ENCODE results near the gene CNN1. TPM values are rescaled to one million over a fixed set of nuclear protein-coding genes. Genes with fewer than 3 reads are reported as not detected.

CNN1 gene
- total RNA-seq, 1 donor from 2014 or later: 477 TPM

- no peak for DNase-seq (ENCODE audit: low spot score in 2 of 2)
- intact Hi-C loops (cut with DNase I): loop anchor here (5.0 kb wide), 1 partner anchor 294 kb away; no protein-coding TSS in a partner anchor
- no peak overlapping the region for H3K27ac ChIP-seq
- TF ChIP-seq CTCF (IDR thresholded peaks at IDR 0.05): no peak
- H3K27me3 ChIP-seq: no peaks in the 10 kb centered on the region
- H3K4me1 ChIP-seq: peaks cover 0 to 2% of the 10 kb centered on the region in 2 donors
- no peaks in the 10 kb centered on the region for H3K36me3 ChIP-seq
- H3K9me3 ChIP-seq: no peaks in the 10 kb centered on the region
- H3K4me3 ChIP-seq: no peak overlapping the region
These were observed 47.7 kb downstream of the CNN1 start for GRCh38 chr19:11586331-11586730.

- Histone ChIP-seq H3K27ac (no peak overlapping the region), H3K4me1 (peaks cover 0 to 2% of the 10 kb centered on the region in 2 donors), H3K4me3 (no peak overlapping the region), H3K27me3 (no peaks in the 10 kb centered on the region), H3K36me3 (no peaks in the 10 kb centered on the region), H3K9me3 (no peaks in the 10 kb centered on the region)
- TF ChIP-seq CTCF (IDR thresholded peaks at IDR 0.05): peak; percentile 88 to 91 (median 89)
- intact Hi-C loops (cut with DNase I): loop anchor here (1.0 to 5.0 kb wide), 2 partner anchors 91 to 295 kb away; no protein-coding TSS in a partner anchor
- DNase-seq (ENCODE audit: low spot score in 2 of 2): peak in 1 of 2 donors; percentile 82
These were observed 48.8 kb downstream of the CNN1 start for GRCh38 chr19:11587302-11587974.

- intact Hi-C loops (cut with DNase I): loop anchor here (1.0 to 5.0 kb wide), 2 partner anchors 92 to 296 kb away; no protein-coding TSS in a partner anchor
- Histone ChIP-seq H3K27me3 (no peaks in the 10 kb centered on the region), H3K4me1 (peaks cover 0 to 2% of the 10 kb centered on the region in 2 donors), H3K4me3 (no peak overlapping the region), H3K9me3 (no peaks in the 10 kb centered on the region), H3K27ac (no peak overlapping the region), H3K36me3 (no peaks in the 10 kb centered on the region)
- no peak for TF ChIP-seq CTCF (IDR thresholded peaks at IDR 0.05)
- DNase-seq (ENCODE audit: low spot score in 2 of 2): no peak
These were observed 49.5 kb downstream of the CNN1 start for GRCh38 chr19:11587975-11588631.

DNA sequence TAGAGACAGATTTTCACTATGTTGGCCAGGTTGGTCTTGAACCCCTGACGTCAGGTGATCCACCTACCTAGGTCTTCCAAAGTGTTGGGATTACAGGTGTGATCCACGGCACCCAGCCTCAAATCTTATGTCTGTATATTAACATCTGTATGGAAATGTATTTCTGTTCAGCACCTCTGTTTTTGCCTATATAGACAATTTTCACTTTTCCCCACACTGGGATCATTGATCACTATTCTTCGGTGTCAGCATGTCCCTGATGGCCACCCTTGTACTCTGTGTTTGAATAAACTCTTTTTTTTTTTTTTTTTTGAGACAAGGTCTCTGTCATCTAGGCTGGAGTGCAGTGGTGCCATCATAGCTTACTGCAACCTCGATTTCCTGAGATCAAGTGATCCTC, 55.4 kb downstream of the CNN1 start:
- Histone ChIP-seq H3K27ac (no peak overlapping the region), H3K9me3 (no peaks in the 10 kb centered on the region), H3K4me3 (no peak overlapping the region), H3K36me3 (no peaks in the 10 kb centered on the region), H3K4me1 (peaks cover 3 to 11% of the 10 kb centered on the region in 2 donors), H3K27me3 (no peaks in the 10 kb centered on the region)
- DNase-seq (ENCODE audit: low spot score in 2 of 2): no peak
- intact Hi-C loops (cut with DNase I): no loop called here
- TF ChIP-seq CTCF (IDR thresholded peaks at IDR 0.05): no peak

GRCh38 chr19:11596156-11596555, 57.5 kb downstream of the CNN1 start:
- no peak for DNase-seq (ENCODE audit: low spot score in 2 of 2)

More at GRCh38 chr19:11596156-11596555, 57.5 kb downstream of the CNN1 start:
- Histone ChIP-seq H3K27me3 (no peaks in the 10 kb centered on the region), H3K27ac (no peak overlapping the region), H3K9me3 (no peaks in the 10 kb centered on the region), H3K4me1 (peaks cover 3 to 15% of the 10 kb centered on the region in 2 donors), H3K4me3 (no peak overlapping the region), H3K36me3 (no peaks in the 10 kb centered on the region)
- TF ChIP-seq CTCF (IDR thresholded peaks at IDR 0.05): no peak
- intact Hi-C loops (cut with DNase I): loop anchor here (5.0 kb wide), 1 partner anchor 34 kb away; no protein-coding TSS in a partner anchor
